ENCODE data around the gene EBP.
"Not testable (repeated sequence)": the region's sequence is repeated elsewhere in the genome, so short reads cannot be mapped to it uniquely, and the experiment has no call there.

Gene EBP

DNA sequence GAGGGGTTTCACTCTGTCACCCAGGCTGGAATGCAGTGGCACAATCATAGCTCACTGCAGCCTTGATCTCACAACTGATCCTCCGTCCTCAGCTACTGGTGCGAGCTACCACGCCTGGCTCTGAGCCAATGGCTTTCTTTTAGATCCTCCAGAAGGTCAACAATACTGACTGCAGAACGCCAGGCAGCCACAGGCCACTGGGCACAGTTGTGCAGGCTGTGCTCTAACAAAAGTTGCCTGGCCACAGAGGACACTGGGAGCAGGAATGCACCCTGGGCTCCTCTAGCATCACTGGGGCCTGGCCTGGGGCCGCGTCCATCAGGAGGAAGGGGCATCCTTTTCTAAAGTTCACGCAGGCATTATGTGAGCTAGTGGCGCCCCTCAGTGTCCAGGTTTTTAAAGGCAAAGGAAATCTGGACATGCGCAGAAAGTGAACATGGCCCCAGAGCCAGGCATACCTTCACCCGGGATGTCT lies 27.7 kb upstream of the EBP start:
- no peak for DNase-seq (ENCODE audit: low spot score)

DNA sequence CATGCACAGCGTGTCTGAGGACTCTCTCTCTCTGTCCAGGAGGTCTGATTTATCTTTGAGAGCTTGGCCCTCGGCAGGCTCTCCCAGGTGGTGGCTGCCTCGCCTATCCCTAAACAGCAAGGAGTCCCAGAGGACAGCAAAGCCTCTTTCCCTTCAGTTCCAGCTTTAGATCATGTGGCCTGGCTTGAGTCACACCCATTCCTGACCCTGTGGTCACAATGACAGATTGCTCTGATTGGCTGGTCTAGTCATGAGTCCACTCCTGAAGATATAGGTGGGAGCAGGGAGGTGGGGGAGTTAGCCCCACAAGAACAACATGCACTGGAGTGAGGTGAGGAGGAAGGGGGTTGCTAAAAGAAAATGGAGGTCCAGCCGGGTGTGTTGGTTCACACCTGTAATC lies 24.9 kb upstream of the EBP start:
- DNase-seq (ENCODE audit: low spot score) = no peak

DNA sequence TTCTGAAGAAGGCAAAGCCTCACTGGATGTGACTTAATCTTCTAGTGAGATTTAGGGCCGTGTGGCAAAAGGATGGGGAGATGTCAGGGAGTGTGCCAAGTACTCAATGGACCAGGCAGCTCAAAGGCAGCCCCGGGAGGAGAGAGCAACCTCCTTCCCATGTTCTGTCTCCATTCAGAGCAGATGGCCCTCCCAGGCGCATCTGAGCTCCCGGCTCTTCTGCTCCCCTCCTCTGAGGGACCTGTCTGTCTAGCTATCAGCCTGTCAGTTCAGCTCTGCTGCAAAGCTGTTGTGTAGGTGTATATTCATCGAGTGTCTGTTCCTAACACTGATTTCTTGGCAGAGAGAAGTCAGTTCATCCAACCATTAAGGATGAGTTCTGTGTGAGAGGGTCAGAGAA lies 23.7 kb upstream of the EBP start:
- no peak for DNase-seq (ENCODE audit: low spot score)

DNA sequence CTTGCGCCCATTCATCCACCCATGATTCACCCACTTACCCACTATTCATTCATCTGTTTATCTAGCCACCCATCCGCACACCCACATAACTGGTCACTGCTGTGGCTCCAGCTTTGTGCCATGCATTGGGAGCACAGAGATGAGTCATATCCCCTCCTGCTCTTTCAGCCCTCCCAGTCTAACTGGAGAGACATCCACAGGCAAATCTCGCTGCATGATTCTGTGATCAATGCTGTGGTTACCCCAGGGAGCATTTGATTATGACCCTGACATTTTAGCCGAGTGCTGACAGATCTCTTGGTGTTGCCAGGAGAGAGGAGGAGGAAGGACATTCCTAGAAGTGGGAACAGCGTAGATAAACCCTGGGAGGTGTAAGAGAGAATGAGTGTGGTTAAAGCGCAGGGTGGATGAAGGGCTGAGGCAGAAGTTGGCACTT lies 23.2 kb upstream of the EBP start:
- DNase-seq (ENCODE audit: low spot score) = no peak

DNA sequence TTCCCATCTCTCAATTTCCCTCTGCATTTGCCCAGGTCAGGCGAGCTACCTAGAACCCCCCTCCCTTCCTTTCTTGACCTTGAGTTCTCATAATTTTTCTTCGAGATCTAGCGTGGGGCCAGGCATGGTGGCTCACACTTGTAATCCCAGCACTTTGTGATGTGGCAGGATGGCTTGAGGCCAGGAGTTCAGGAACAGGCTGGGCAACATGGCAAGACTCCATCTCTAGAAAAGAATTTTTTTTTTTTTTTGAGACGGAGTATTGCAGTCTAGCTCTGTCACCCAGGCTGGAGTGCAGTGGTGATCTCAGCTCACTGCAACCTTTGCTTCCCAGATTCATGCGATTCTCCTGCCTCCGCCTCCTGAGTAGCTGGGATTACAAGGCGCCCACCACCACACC lies 17.3 kb upstream of the EBP start:
- no peak for DNase-seq (ENCODE audit: low spot score)

DNA sequence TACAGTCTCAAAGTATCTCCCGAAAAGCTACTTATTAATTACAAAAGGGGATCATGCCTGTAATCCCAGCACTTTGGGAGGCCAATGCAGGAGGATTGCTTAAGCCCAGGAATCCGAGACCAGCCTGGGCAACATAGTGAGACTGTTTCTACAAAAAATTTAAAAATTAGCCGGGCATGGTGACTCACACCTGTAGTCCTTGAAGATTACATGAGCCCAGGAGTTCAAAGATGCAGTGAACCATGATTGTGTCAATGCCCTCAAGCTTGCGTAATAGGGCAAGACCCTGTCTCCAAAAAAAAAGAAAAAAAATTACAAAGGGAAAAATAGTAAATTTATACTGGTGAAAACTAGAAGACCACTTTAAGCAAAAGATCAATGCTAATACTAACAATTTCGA lies 16.1 kb upstream of the EBP start:
- DNase-seq (ENCODE audit: low spot score) = no peak

DNA sequence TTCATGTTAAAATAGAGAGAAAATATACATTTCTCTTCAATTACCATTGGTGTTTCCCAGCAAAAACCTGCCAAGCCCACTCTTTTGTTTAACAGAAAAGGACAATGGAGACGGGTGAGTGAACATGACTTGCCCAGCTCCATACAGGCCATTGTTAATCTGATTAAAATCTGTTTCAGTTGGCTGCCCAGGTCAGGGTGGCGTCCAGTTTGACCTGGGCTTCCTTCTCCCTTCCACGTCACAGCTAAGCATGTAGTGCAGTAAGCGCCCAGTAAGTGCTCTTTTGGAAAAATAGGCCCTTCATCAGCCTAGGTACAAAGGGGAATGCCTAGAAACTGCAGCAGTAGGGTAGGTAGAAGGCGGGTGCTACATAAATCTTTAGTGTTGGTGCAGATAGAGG lies 14.4 kb upstream of the EBP start:
- DNase-seq (ENCODE audit: low spot score) = no peak

DNA sequence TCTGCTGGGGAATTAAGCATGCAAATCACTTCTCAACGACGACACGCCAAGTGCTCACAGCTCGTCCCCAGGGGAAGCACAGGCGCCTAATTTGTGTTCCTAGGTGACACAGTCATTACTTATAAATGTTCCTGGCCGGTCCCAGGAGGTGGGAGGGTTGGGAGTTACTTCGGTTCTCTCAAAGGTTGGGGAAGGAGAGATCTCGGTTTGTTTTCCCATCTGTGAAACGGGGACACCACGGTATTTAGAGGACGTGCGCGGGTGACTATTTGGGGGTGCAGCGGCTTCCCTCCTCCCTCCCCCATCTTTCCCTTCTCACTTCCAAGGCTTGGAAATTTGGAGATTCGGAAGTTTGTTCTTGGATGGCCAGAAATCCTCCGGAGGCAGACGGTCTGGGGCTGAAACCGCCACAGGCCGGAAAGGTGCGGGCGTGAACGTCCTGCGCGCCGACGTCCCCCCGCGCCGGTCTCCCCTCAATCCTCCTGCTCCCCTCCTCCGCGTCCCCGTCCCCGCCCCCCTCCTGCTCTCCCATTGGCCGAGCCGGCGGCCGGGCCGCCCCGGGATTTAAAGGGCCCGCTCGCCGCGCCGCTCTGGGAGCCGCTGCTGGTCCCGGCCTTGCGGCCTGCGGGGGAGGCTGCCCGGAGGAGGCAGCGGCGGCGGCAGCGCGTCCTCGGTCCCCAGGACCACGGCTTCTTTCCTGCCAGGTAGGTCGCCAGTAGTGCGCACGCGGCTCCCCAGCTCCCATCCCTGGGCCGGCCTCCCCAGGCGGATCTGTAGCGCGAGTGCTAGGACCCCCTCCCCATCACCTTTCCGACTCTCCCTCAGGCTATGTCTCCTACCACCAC lies 13.0 kb upstream of the EBP start, which contains the start of gene PORCN:
PORCN (plus strand) TSS at position 593 of the 845 bp plus-strand sequence. CDS start 829 bp downstream, outside the sequence.
- peak; percentile 79 for DNase-seq (ENCODE audit: low spot score)

DNA sequence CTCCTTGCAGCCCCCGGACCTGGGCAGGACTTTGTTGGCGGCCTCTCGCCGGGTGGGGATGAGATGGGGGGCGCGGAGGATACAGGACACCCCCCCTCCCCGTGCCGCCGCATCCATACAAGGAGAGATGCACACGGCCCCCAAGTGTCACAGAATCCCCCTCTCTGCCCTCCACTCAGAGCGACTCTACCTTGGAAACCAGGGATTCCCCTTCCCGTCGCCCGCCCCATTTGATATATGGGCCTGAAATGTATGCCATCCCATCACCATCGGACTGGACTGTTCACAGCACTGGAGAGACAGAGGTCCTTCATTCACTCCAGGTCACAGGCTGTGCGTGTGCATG lies 12.4 kb upstream of the EBP start:
- peak; percentile 3 for DNase-seq (ENCODE audit: low spot score)

DNA sequence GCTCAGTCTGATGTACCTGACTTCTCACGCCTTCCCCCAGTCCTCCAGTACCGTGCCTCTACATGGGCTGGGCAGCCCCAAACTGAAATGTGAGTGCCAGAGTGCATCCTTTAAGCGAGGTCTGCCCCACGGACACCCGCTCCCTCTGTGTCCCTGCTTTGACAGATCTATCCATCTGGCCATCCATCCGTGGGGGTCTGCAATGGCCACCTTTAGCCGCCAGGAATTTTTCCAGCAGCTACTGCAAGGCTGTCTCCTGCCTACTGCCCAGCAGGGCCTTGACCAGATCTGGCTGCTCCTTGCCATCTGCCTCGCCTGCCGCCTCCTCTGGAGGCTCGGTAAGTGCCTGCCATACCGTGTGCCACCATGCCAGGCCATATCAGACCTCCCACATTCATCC lies 12.0 kb upstream of the EBP start:
- DNase-seq (ENCODE audit: low spot score) = no peak

DNA sequence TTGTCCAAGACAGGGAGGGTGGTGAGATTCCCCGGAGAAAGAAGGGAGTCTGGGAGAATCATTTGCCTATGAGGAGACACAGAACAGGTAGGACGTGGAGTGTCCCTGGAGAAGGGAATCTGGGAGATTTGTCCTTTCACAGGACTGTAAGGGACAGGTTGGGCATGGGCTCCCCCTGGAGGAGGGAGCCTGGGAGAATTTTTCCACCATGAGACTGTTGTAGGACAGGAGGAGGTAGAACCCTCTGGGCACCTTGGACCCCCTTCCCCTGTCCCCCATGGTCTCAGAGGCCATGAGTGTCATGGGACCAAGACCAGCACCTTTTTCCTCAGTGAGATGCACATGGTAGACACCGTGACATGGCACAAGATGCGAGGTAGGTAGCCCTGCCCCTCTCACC lies 10.0 kb upstream of the EBP start:
- no peak for DNase-seq (ENCODE audit: low spot score)

DNA sequence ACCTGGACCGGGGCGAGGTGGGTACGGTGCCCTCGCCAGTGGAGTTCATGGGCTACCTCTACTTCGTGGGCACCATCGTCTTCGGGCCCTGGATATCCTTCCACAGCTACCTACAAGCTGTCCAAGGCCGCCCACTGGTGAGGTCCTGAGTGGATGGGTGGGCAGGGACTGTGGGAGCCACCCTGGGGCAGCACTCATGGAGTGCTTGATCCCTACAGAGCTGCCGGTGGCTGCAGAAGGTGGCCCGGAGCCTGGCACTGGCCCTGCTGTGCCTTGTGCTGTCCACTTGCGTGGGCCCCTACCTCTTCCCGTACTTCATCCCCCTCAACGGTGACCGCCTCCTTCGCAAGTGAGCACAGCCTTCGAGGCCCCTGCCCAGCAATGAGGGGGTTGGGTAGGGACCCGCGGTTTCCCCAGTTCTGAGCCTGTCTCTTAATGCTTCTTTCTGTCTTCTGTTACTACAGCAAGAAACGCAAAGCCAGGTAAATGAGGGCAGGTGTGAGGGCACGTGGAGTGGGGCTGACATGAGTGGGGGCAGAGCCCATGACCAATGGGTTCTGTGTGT lies 9.2 kb upstream of the EBP start:
- DNase-seq (ENCODE audit: low spot score) = no peak

DNA sequence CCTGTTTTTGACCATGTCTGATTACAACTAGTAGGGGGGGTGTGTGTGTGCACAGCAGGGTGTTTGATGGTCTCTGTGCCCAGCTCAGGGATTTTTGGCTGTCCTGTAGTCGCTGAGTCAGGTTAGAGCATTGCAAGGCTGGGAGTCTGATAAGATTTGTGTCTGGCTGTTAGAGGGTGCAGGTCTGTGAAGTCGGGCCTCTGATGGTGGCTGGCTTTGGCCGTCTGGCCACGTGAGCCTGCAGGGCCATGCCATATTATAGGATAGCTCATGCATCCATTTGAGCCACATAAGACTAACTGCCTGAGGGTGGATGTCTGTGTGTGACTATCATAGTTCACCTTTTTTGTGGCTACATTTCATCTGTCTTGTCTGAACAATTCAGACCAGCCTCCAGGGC lies 7.9 kb upstream of the EBP start:
- DNase-seq (ENCODE audit: low spot score) = no peak

DNA sequence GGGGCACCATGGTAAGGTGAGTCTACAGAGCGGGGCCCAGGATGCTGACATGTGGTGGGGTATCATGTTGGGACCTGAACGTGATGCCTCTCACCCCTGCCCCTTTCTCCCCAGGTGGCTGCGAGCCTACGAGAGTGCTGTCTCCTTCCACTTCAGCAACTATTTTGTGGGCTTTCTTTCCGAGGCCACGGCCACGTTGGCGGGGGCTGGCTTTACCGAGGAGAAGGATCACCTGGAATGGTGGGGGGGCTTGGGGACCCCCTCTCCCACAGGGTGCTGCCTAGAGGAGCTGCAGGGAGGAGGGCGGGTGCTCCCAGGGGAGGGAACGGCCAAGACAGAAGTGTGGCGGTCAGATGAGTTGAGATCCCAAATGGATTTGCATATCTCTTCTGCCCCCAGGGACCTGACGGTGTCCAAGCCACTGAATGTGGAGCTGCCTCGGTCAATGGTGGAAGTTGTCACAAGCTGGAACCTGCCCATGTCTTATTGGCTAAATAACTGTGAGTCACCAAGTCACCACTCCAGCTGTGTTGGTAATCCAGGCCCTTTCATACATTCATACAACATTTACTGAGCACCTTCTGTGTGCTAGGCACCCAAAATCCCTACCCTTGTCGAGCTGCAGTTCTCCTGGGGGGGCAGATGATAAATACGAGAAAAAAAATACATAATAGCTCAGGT lies 7.3 kb upstream of the EBP start:
- DNase-seq (ENCODE audit: low spot score) = no peak

DNA sequence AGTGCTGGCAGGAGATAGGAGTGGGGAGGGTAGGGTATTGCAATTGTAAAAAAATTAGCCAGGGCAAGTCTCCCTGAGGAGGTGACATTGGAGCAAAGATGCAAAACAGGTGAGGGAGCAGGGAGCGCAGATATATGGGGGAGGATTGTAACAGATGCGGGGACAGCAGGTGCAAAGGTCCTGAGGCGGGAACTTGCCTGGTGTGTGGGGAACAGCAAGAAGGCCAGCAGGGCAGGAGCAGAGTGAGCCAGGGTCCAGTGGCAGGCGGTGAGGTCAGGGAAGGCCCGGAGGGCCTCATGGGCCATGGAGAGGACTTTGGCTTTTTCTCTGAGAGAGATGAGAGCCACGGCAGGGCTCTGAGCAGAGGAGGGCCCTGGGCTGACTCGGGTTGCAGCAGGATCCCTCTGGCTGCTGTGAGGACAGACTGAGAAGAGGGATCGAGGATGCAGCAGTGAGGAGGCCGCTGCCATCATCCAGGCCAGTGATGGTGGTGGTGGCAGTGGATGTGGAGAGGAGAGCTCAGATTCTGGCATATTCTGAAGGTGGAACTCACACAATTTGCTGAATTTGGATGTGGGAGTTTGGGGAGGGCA lies 6.6 kb upstream of the EBP start:
- DNase-seq (ENCODE audit: low spot score) = no peak

DNA sequence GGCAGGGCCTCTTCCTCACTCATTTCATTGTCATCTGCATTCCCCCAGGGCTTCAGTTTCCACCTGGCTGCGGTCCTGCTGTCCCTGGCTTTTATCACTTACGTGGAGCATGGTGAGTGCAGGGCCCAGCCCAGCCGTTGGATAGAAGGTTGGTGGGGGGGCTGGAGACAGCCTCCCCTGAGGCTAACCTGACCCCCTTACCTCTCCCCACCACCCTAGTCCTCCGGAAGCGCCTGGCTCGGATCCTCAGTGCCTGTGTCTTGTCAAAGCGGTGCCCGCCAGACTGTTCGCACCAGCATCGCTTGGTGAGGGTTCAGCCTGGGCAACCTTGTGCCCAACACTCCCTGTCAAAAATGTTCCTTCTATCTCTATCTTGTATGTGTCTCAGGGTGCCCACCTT lies 5.8 kb upstream of the EBP start:
- DNase-seq (ENCODE audit: low spot score) = no peak

DNA sequence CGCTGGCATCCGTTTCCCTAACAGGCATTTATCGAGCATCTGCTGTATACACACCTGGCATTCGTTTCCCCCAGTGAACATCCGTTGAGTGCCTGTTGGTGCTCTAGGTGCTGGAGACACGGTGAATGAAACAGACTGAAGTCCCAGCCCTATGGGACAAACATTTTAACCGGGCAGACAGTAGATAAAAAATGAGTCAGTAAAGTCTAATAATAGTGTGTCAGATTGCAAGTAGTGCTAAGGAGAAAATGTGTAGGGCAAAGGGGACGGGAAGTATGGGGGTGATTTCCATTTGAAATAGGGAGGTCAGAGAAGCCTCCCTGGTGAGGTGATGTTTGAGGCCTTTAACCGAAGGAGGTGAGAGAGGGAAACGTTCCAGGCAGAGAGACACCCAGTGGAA lies 5.3 kb upstream of the EBP start:
- no peak for DNase-seq (ENCODE audit: low spot score)

DNA sequence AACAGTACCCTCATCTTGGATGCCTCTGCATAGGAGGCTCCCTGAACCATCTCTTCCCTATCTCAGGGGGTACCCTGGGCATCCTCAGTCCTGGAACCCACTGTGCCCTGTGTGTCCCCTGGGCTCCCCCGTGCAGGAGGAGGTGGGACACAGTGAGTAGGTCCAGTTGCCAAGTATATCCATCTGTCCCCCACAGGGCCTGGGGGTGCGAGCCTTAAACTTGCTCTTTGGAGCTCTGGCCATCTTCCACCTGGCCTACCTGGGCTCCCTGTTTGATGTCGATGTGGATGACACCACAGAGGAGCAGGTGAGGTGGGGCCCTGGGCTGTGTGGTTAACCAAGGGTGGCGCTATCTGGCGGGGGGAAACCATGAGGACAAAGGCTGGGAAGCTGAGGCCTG lies 4.6 kb upstream of the EBP start:
- DNase-seq (ENCODE audit: low spot score) = no peak

DNA sequence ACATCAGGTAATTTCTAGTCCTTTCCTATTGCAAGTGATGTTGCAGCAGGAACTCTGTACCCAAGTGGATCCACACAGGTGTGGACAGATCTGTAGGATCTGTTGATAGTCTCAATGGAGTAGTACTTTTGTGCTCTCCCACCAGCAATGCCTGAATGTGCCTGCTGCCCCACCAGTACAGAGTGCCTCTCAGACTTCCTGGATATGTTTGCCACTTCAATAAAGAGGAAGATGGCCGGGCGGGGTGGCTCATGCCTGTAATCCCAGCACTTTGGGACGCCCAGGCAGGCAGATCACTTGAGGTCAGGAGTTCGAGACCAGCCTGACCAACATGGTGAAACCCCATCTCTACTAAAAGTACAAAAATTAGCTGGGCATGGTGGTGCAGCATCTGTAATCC lies 2.1 kb upstream of the EBP start:
- not testable (repeated sequence) for DNase-seq (ENCODE audit: low spot score)

DNA sequence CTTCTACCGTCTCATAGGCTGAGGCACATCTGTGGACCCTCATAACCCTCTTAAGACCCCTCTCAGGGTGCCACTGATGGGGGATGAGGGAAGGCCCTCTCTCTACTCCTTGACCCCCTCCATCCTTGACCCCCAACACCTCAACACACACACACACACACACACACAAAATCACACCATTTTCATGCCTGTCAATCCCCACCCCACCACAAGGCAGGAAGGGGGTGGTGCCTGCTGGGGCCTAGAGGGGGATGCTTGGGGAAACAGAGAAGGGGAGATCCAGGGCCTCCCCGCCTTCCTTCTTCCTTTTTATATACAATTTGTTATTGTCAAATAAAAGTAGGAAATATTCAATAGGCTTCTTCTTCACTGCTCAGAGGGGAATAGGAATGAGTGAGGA lies 1.2 kb upstream of the EBP start:
- DNase-seq (ENCODE audit: low spot score) = no peak

DNA sequence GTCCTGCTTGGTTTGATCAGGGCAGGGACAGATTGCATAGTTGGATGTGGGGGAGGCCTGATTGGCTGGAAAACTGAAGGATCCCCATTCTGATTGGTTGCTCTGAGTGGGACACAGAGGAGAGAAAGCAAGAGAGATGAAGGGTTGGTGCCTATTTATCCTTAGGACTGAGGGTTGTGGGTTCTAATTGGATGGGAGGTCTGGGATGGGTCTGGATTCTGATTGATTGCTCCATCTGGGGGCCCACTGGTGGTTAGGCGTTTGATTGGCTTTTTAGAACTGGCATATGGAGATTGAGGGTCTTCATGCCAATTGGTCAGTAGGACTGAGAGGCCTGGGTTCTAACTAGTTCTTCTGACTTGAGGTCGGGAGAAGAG lies 644 bp upstream of the EBP start:
- no peak for DNase-seq (ENCODE audit: low spot score)

DNA sequence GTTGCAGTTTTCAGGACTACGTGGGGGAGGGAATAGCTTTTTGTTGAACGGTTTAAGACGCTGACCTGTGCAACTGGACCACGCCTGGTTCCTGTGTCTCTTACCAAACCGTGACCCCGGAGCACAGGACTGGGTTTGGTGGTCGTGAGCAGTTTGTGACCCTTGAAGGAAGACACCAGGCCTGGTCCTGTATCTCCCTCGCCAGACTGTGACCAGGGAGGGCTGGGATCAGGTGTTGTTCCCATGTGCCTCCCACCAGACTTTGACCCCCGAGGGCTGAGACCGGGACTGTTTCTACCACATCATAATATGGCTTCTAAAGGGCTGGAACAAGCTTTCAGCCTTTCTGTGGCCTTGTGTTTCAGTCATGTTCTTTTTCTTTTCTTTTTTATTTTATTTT lies 683 bp downstream of the EBP start:
- no peak for DNase-seq (ENCODE audit: low spot score)

DNA sequence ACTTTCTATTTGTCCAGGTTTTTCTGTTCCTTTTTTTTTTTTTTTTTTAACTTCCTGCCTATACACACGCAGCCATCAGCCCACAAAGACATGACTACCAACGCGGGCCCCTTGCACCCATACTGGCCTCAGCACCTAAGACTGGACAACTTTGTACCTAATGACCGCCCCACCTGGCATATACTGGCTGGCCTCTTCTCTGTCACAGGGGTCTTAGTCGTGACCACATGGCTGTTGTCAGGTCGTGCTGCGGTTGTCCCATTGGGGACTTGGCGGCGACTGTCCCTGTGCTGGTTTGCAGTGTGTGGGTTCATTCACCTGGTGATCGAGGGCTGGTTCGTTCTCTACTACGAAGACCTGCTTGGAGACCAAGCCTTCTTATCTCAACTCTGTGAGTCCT lies 2.1 kb downstream of the EBP start:
- DNase-seq (ENCODE audit: low spot score) = no peak
